Endodermal cell (in vitro differentiated cells): Measurements from ENCODE around the gene IL17D. TPM values are rescaled to one million over a fixed set of nuclear protein-coding genes. Genes with fewer than 3 reads are reported as not detected.

Experiments
- DNase-seq: peaks from one replicate; pipeline ENCODE4 v3.0.0-alpha.2; 2017
- H3K27ac ChIP-seq: 2 replicates; pipeline ENCODE4 v1.5.1; 2013; ENCODE audit warnings: mild to moderate bottlenecking, low read depth, low read length, moderate library complexity
- H3K27me3 ChIP-seq: 2 replicates; pipeline ENCODE4 v1.6.1; 2013; ENCODE audit warnings: mild to moderate bottlenecking, low read length, moderate library complexity; ENCODE audit not compliant: insufficient read depth, control insufficient read depth, poor library complexity, severe bottlenecking
- H3K36me3 ChIP-seq: 2 replicates; pipeline ENCODE4 v1.7.0; 2013; ENCODE audit warnings: mild to moderate bottlenecking, low read length, moderate library complexity; ENCODE audit not compliant: control insufficient read depth, insufficient read depth
- H3K4me1 ChIP-seq: one replicate; pipeline ENCODE4 v1.7.0; 2013; ENCODE audit warnings: low read length; ENCODE audit not compliant: control insufficient read depth, insufficient read depth
- H3K4me3 ChIP-seq: 2 replicates; pipeline ENCODE4 v1.5.1; 2013; ENCODE audit warnings: mild to moderate bottlenecking, low read length, moderate library complexity
- H3K9ac ChIP-seq: 2 replicates; pipeline ENCODE4 v1.6.1; 2013; ENCODE audit warnings: mild to moderate bottlenecking, low read length, moderate library complexity; ENCODE audit not compliant: poor library complexity, severe bottlenecking; ENCODE audit errors: extremely low read depth
- H3K9me3 ChIP-seq: 2 replicates; pipeline ENCODE4 v1.6.1; 2013; ENCODE audit warnings: mild to moderate bottlenecking, low read length, moderate library complexity; ENCODE audit not compliant: control insufficient read depth
- H3K27ac Mint-ChIP-seq: 2 replicates; pipeline ENCODE4 v1.8.0; 2020; ENCODE audit warnings: mixed read lengths
- H3K27me3 Mint-ChIP-seq: 2 replicates; pipeline ENCODE4 v1.8.0; 2021; ENCODE audit warnings: mild to moderate bottlenecking, mixed read lengths; ENCODE audit not compliant: insufficient read depth
- H3K36me3 Mint-ChIP-seq: 2 replicates; pipeline ENCODE4 v1.8.0; 2020; ENCODE audit warnings: low read depth, mixed read lengths
- H3K4me1 Mint-ChIP-seq: 2 replicates; pipeline ENCODE4 v1.8.0; 2020; ENCODE audit warnings: mixed read lengths
- H3K4me3 Mint-ChIP-seq: 2 replicates; pipeline ENCODE4 v1.8.0; 2020; ENCODE audit warnings: mild to moderate bottlenecking, moderate library complexity, mixed read lengths
- H3K9me3 Mint-ChIP-seq: 2 replicates; pipeline ENCODE4 v1.8.0; 2020; ENCODE audit warnings: mild to moderate bottlenecking, mixed read lengths
- CTCF ChIP-seq: fragments of 200-600 bp; sonication (generic); conservative IDR thresholded peaks from 2 replicates; pipeline ENCODE4 v1.5.0; 2021; ENCODE audit warnings: antibody characterized with exemption, mild to moderate bottlenecking
- WGBS, 2 experiments: methylation state at CpG; one replicate each; pipeline versions ENCODE4 v1.1.5 to v1.1.7; 2013; ENCODE audit warnings: missing lambda C conversion rate in 2 of 2, mixed read lengths in 1 of 2; ENCODE audit not compliant: insufficient coverage in 1 of 2, insufficient read length in 1 of 2; 5-methylcytosine and 5-hydroxymethylcytosine counted together
- total RNA-seq, 2 donors: library from RNA; stranded (reverse); fragmentation: NEBNext Ultra II Directional in 1 of 2; extraction: Animal tissue kit (Norgen Biotek cat#: 25700) in 1 of 2; gene quantifications; 2 replicates in 1 of 2; 3 replicates in 1 of 2; pipeline ENCODE4 v1.2.1, GENCODE V29; 2021

IL17D gene
- total RNA-seq, 2 donors from 2014 or later = 0.33 to 0.88 TPM

- H3K9ac ChIP-seq = no peak overlapping the region
- no peaks in the 10 kb centered on the region for H3K36me3 ChIP-seq
- peaks cover 10% of the 10 kb centered on the region for H3K4me1 ChIP-seq
- no peak overlapping the region for H3K27ac Mint-ChIP-seq
- H3K27me3 Mint-ChIP-seq = peaks cover 17% of the 10 kb centered on the region
- no peak for DNase-seq
- H3K4me3 ChIP-seq = no peak overlapping the region
- H3K4me1 Mint-ChIP-seq = peaks cover 9% of the 10 kb centered on the region
- H3K4me3 Mint-ChIP-seq = no peak overlapping the region
- TF ChIP-seq CTCF = no peak
- peaks cover 4% of the 10 kb centered on the region for H3K27me3 ChIP-seq
- H3K9me3 ChIP-seq = no peaks in the 10 kb centered on the region
- 94 to 100% methylated on average over 4 to 8 of the region's 9 CpGs for WGBS, 2 experiments
- H3K9me3 Mint-ChIP-seq = no peaks in the 10 kb centered on the region
- H3K27ac ChIP-seq = no peak overlapping the region
- H3K36me3 Mint-ChIP-seq = no peaks in the 10 kb centered on the region
Observed at GRCh38 chr13:20714563-20715329, 11.2 kb downstream of the IL17D start.

GRCh38 chr13:20715330-20715712, 11.8 kb downstream of the IL17D start:
- Histone ChIP-seq H3K27me3 (peaks cover 9% of the 10 kb centered on the region), H3K9me3 (no peaks in the 10 kb centered on the region), H3K36me3 (no peaks in the 10 kb centered on the region), H3K27ac (no peak overlapping the region), H3K4me1 (peaks cover 10% of the 10 kb centered on the region), H3K4me3 (no peak overlapping the region), H3K9ac (no peak overlapping the region)
- Mint-ChIP-seq H3K4me3 (no peak overlapping the region), H3K27ac (no peak overlapping the region), H3K9me3 (no peaks in the 10 kb centered on the region), H3K36me3 (no peaks in the 10 kb centered on the region), H3K4me1 (peaks cover 9% of the 10 kb centered on the region), H3K27me3 (peaks cover 17% of the 10 kb centered on the region)
- DNase-seq = no peak
- TF ChIP-seq CTCF = no peak
- 94 to 97% methylated on average over 5 of the region's 6 CpGs for WGBS, 2 experiments

- Histone ChIP-seq H3K9ac (no peak overlapping the region), H3K4me3 (no peak overlapping the region), H3K27me3 (peaks cover 22% of the 10 kb centered on the region), H3K36me3 (no peaks in the 10 kb centered on the region), H3K9me3 (no peaks in the 10 kb centered on the region), H3K27ac (peak overlapping the region; percentile 70), H3K4me1 (peaks cover 10% of the 10 kb centered on the region)
- Mint-ChIP-seq H3K4me3 (no peak overlapping the region), H3K27ac (no peak overlapping the region), H3K36me3 (no peaks in the 10 kb centered on the region), H3K9me3 (no peaks in the 10 kb centered on the region), H3K4me1 (peaks cover 9% of the 10 kb centered on the region), H3K27me3 (peaks cover 17% of the 10 kb centered on the region)
- DNase-seq = peak; percentile 78
- 27 to 34% methylated on average over 15 of the region's 15 CpGs for WGBS, 2 experiments
- TF ChIP-seq CTCF = no peak
Observed at GRCh38 chr13:20716951-20717350, 13.5 kb downstream of the IL17D start.
